GM23338 (cell line): ENCODE results near the gene JOSD1. TPM values are rescaled to one million over a fixed set of nuclear protein-coding genes. Genes with fewer than 3 reads are reported as not detected.

ENCODE experiments used
- ATAC-seq: fragments of 200-7000 bp; cut with Tn5 transposase; 3 replicates; pipeline ENCODE4 v1.9.1; 2020
- DNase-seq: peaks from one replicate; pipeline ENCODE4 v3.0.0-alpha.2; 2015; ENCODE audit warnings: low spot score
- H2AFZ ChIP-seq: fragments of 200-600 bp; sonication (generic); 2 replicates; pipeline ENCODE4 v1.8.0; 2016; ENCODE audit warnings: antibody characterized with exemption, mild to moderate bottlenecking, moderate library complexity
- H3F3A ChIP-seq: fragments of 200-600 bp; sonication (generic); replicated peaks from 2 replicates; pipeline ENCODE4 v1.8.0; 2017; ENCODE audit warnings: antibody characterized with exemption, mixed run types, low read depth
- H3K27ac ChIP-seq: fragments of 200-600 bp; sonication (generic); 2 replicates; pipeline ENCODE4 v1.6.1; 2016; ENCODE audit warnings: low read depth
- H3K27me3 ChIP-seq: fragments of 200-600 bp; sonication (generic); 2 replicates; pipeline ENCODE4 v1.8.0; 2016; ENCODE audit warnings: mild to moderate bottlenecking, mixed run types, moderate library complexity; ENCODE audit not compliant: insufficient read depth
- H3K36me3 ChIP-seq: fragments of 200-600 bp; sonication (generic); 2 replicates; pipeline ENCODE4 v1.8.0; 2016; ENCODE audit warnings: mild to moderate bottlenecking; ENCODE audit not compliant: insufficient read depth
- H3K4me1 ChIP-seq: fragments of 200-600 bp; sonication (generic); 2 replicates; pipeline ENCODE4 v1.8.0; 2016; ENCODE audit warnings: mild to moderate bottlenecking, moderate library complexity; ENCODE audit not compliant: insufficient read depth
- H3K4me2 ChIP-seq: fragments of 200-600 bp; sonication (generic); 2 replicates; pipeline ENCODE4 v1.7.1; 2017; ENCODE audit warnings: mixed run types
- H3K4me3 ChIP-seq: fragments of 200-600 bp; sonication (generic); 2 replicates; pipeline ENCODE4 v1.6.1; 2016; ENCODE audit warnings: mixed run types
- H3K79me2 ChIP-seq: fragments of 200-600 bp; sonication (generic); replicated peaks from 2 replicates; pipeline ENCODE4 v1.8.0; 2017; ENCODE audit warnings: mild to moderate bottlenecking; ENCODE audit not compliant: insufficient read depth
- H3K9me2 ChIP-seq: fragments of 200-600 bp; sonication (generic); 2 replicates; pipeline ENCODE4 v1.8.0; 2017; ENCODE audit not compliant: insufficient read depth
- H4K20me1 ChIP-seq: fragments of 200-600 bp; sonication (generic); replicated peaks from 2 replicates; pipeline ENCODE4 v1.8.0; 2017; ENCODE audit warnings: mild to moderate bottlenecking; ENCODE audit not compliant: insufficient read depth
- H3K27ac Mint-ChIP-seq: 2 replicates; pipeline ENCODE4 v1.8.0; 2020; ENCODE audit warnings: inconsistent platforms, mild to moderate bottlenecking, moderate library complexity, mixed read lengths
- H3K27me3 Mint-ChIP-seq: 3 replicates; pipeline ENCODE4 v1.8.0; 2022; ENCODE audit warnings: low read depth, mild to moderate bottlenecking, moderate library complexity, mixed read lengths, inconsistent platforms; ENCODE audit not compliant: insufficient read depth, poor library complexity
- H3K36me3 Mint-ChIP-seq: 3 replicates; pipeline ENCODE4 v1.8.0; 2021; ENCODE audit warnings: low read depth, mild to moderate bottlenecking, inconsistent platforms, moderate library complexity, mixed read lengths
- H3K4me1 Mint-ChIP-seq: 3 replicates; pipeline ENCODE4 v1.8.0; 2020; ENCODE audit warnings: mild to moderate bottlenecking, inconsistent platforms, mixed read lengths
- H3K4me3 Mint-ChIP-seq: 3 replicates; pipeline ENCODE4 v1.8.0; 2021; ENCODE audit warnings: moderate library complexity, mild to moderate bottlenecking, inconsistent platforms, mixed read lengths
- H3K9me3 Mint-ChIP-seq: 3 replicates; pipeline ENCODE4 v1.8.0; 2020; ENCODE audit warnings: moderate library complexity, mild to moderate bottlenecking, inconsistent platforms, mixed read lengths
- CREB1 ChIP-seq: fragments of 250-450 bp; sonication (Bioruptor Pico); IDR thresholded peaks from 2 replicates; pipeline ENCODE4 v1.5.0; 2020; ENCODE audit warnings: low read depth, mild to moderate bottlenecking, moderate library complexity
- EZH2phosphoT487 ChIP-seq: fragments of 200-600 bp; sonication (generic); IDR thresholded peaks from one replicate; pipeline ENCODE4 v1.8.1; 2018; ENCODE audit warnings: antibody characterized with exemption; ENCODE audit not compliant: unreplicated experiment
- JUNB ChIP-seq: IDR thresholded peaks from one replicate; pipeline ENCODE4 v1.6.1; 2016; ENCODE audit warnings: antibody characterized with exemption; ENCODE audit not compliant: unreplicated experiment
- NANOG ChIP-seq: IDR thresholded peaks from 2 replicates; pipeline ENCODE4 v1.6.1; 2016; ENCODE audit warnings: antibody characterized with exemption, borderline replicate concordance
- POLR2AphosphoS5 ChIP-seq: IDR thresholded peaks from 2 replicates; pipeline ENCODE4 v1.6.1; 2016; ENCODE audit warnings: antibody characterized with exemption, low read depth
- REST ChIP-seq: IDR thresholded peaks from one replicate; pipeline ENCODE4 v1.6.1; 2018; ENCODE audit warnings: antibody characterized with exemption; ENCODE audit not compliant: unreplicated experiment
- STAT1 ChIP-seq: IDR thresholded peaks from one replicate; pipeline ENCODE4 v1.6.1; 2016; ENCODE audit warnings: antibody characterized with exemption; ENCODE audit not compliant: unreplicated experiment
- ZNF331 ChIP-seq: fragments of 250-450 bp; sonication (Bioruptor Pico); IDR thresholded peaks from 2 replicates; pipeline ENCODE4 v1.5.0; 2020; ENCODE audit warnings: low read depth, mild to moderate bottlenecking, moderate library complexity
- ZNF462 ChIP-seq: fragments of 250-450 bp; sonication (Bioruptor Pico); IDR thresholded peaks from 2 replicates; pipeline ENCODE4 v1.5.0; 2020; ENCODE audit warnings: mild to moderate bottlenecking, moderate library complexity
- polyA plus RNA-seq: library from polyadenylated mRNA; unstranded; fragments of >200 nt; fragmentation: Nextera tagmentation; extraction: Ambion mirVana; gene quantifications from 2 replicates; pipeline ENCODE4 v1.2.1, GENCODE V29; 2016
- total RNA-seq: library from RNA; depleted of rRNA; stranded (reverse); fragments of >200 nt; shearing (Covaris generic); gene quantifications from 2 replicates; pipeline ENCODE4 v1.2.3, GENCODE V29; 2014
- TF ChIP-seq, protein P1 (sequence below): IDR thresholded peaks from 2 replicates; pipeline ENCODE4 v1.6.1; 2016; ENCODE audit warnings: antibody characterized with exemption

JOSD1 gene
- total and polyA plus RNA-seq, 2 experiments from 2014 or later, result 4.6 to 19.7 TPM

DNA sequence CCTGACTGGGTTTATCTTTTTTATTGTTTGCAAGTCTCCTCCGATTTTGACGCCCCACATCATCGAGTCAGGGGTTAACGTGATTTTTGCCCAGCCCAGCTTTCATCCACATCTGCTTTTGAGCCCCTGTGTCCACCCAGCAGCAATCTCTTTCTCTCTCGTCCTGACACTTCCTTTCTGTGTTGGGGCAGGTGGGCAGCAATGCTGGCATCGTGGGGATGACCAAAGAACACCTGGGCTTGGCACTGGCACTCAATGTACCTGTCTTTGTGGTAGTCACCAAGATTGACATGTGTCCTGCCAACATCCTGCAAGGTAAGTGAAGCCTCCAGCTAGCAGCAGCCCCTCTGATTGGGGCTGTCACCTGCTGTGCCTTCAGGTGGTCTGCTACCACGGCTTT is 20.8 kb upstream of the JOSD1 start:
- H3K4me3 ChIP-seq, result no peak overlapping the region
- no peak overlapping the region for H3K4me2 ChIP-seq
- no peak overlapping the region for H3K27ac ChIP-seq
- H3K9me3 Mint-ChIP-seq, result no peaks in the 10 kb centered on the region
- no peaks in the 10 kb centered on the region for H3K9me2 ChIP-seq
- no peak overlapping the region for H3K27ac Mint-ChIP-seq
- no peak overlapping the region for H2AFZ ChIP-seq
- H3K36me3 ChIP-seq, result peaks cover 49% of the 10 kb centered on the region
- TF ChIP-seq JUNB (no peak), REST (no peak), ZNF331 (CRISPR knock-in tag) (no peak), POLR2AphosphoS5 (no peak), EZH2phosphoT487 (no peak), CREB1 (CRISPR knock-in tag) (no peak), STAT1 (no peak), NANOG (no peak), ZNF462 (CRISPR knock-in tag) (no peak)
- TF ChIP-seq, protein P1, sequence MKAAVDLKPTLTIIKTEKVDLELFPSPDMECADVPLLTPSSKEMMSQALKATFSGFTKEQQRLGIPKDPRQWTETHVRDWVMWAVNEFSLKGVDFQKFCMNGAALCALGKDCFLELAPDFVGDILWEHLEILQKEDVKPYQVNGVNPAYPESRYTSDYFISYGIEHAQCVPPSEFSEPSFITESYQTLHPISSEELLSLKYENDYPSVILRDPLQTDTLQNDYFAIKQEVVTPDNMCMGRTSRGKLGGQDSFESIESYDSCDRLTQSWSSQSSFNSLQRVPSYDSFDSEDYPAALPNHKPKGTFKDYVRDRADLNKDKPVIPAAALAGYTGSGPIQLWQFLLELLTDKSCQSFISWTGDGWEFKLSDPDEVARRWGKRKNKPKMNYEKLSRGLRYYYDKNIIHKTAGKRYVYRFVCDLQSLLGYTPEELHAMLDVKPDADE, result no peak
- ATAC-seq, result no peak
- DNase-seq, result no peak
- peaks cover 77% of the 10 kb centered on the region for H3K36me3 Mint-ChIP-seq
- no peak overlapping the region for H3K4me3 Mint-ChIP-seq
- H3K4me1 ChIP-seq, result no peaks in the 10 kb centered on the region
- peaks cover 4% of the 10 kb centered on the region; the same call in 1 of the 3 replicates for H3K4me1 Mint-ChIP-seq
- H4K20me1 ChIP-seq, result peaks cover 17% of the 10 kb centered on the region; the same call in 1 of the 2 replicates
- no peaks in the 10 kb centered on the region; the same call in none of the 2 replicates for H3K79me2 ChIP-seq
- H3K27me3 Mint-ChIP-seq, result peaks cover 8% of the 10 kb centered on the region
- H3K27me3 ChIP-seq, result no peaks in the 10 kb centered on the region
- H3F3A ChIP-seq, result no peaks in the 10 kb centered on the region
